HepG2 (cell line): Measurements from ENCODE around the gene NINL. TPM values are rescaled to one million over a fixed set of nuclear protein-coding genes. Genes with fewer than 3 reads are reported as not detected.

ENCODE experiments used
- EHMT2 ChIP-seq: fragments of 200-600 bp; sonication (generic); IDR thresholded peaks from 2 replicates; pipeline ENCODE4 v1.7.0; 2017; ENCODE audit warnings: antibody characterized with exemption, low read depth, low read length, borderline replicate concordance
- HDAC6 ChIP-seq: fragments of 200-600 bp; sonication (generic); IDR thresholded peaks from 2 replicates; pipeline ENCODE4 v1.7.0; 2017; ENCODE audit warnings: mild to moderate bottlenecking, antibody characterized with exemption, low read length, low read depth
- IRF2 ChIP-seq: IDR thresholded peaks from 2 replicates; pipeline ENCODE4 v1.6.1; 2018; ENCODE audit warnings: missing genetic modification reagents, missing compliant biosample characterization
- MEIS1 ChIP-seq: sonication (generic); formaldehyde crosslinking; IDR thresholded peaks from 2 replicates; pipeline ENCODE4 v1.9.0; 2021; ENCODE audit warnings: mild to moderate bottlenecking, missing genetic modification reagents, moderate library complexity, borderline replicate concordance
- NFE2L2 ChIP-seq: fragments of 150-350 bp; IDR thresholded peaks from 2 replicates; pipeline ENCODE4 v1.6.1; 2014; ENCODE audit warnings: low read length
- NR2F6 ChIP-seq, 2 experiments: IDR thresholded peaks; 2 replicates each; pipeline ENCODE4 v1.6.1; 2016; ENCODE audit warnings: antibody characterized with exemption in 1 of 2, mild to moderate bottlenecking in 1 of 2
- PHF20 ChIP-seq: sonication (generic); formaldehyde crosslinking; IDR thresholded peaks from 2 replicates; pipeline ENCODE4 v1.5.0; 2020; ENCODE audit warnings: mild to moderate bottlenecking, missing genetic modification reagents
- PHF8 ChIP-seq: sonication (generic); formaldehyde crosslinking; IDR thresholded peaks from 2 replicates; pipeline ENCODE4 v1.5.0; 2020; ENCODE audit warnings: missing genetic modification reagents
- SSRP1 ChIP-seq: IDR thresholded peaks from 2 replicates; pipeline ENCODE4 v1.6.1; 2016; ENCODE audit warnings: control low read depth
- STAT5B ChIP-seq: sonication (generic); formaldehyde crosslinking; IDR thresholded peaks from 2 replicates; pipeline ENCODE4 v1.4.0; 2020; ENCODE audit warnings: missing genetic modification reagents
- ZBTB7B ChIP-seq: sonication (generic); formaldehyde crosslinking; IDR thresholded peaks from 2 replicates; pipeline ENCODE4 v1.4.0; 2020; ENCODE audit warnings: missing genetic modification reagents
- ZFP1 ChIP-seq: IDR thresholded peaks from 2 replicates; pipeline ENCODE4 v1.6.1; 2016
- ZNF205 ChIP-seq: IDR thresholded peaks from 2 replicates; pipeline ENCODE4 v1.6.1; 2018; ENCODE audit warnings: missing biosample characterization, missing genetic modification reagents
- ZNF317 ChIP-seq: sonication (generic); formaldehyde crosslinking; IDR thresholded peaks from 2 replicates; pipeline ENCODE4 v1.5.0; 2020; ENCODE audit warnings: mild to moderate bottlenecking, missing genetic modification reagents
- ZNF350 ChIP-seq: sonication (generic); formaldehyde crosslinking; IDR thresholded peaks from 2 replicates; pipeline ENCODE4 v1.4.0; 2020; ENCODE audit warnings: mild to moderate bottlenecking, low read depth, missing genetic modification reagents, borderline replicate concordance
- ZNF543 ChIP-seq: sonication (generic); formaldehyde crosslinking; IDR thresholded peaks from 2 replicates; pipeline ENCODE4 v1.4.0; 2020; ENCODE audit warnings: mild to moderate bottlenecking, missing genetic modification reagents
- ZSCAN31 ChIP-seq: sonication (generic); formaldehyde crosslinking; IDR thresholded peaks from 2 replicates; pipeline ENCODE4 v1.5.0; 2020; ENCODE audit warnings: low read depth, mild to moderate bottlenecking, missing genetic modification reagents
- polyA plus RNA-seq, 8 experiments: library from polyadenylated mRNA; depleted of rRNA in 3 of 8; stranded (reverse) in 7 of 8; unstranded in 1 of 8; fragments of >200 nt; fragmentation: Illumina TruSeq in 4 of 8; extraction: Trizol in 4 of 8; gene quantifications; 2 replicates each; pipeline versions ENCODE4 v1.2.1 to v1.2.3, GENCODE V29; 2011 to 2016; ENCODE audit warnings: low read depth in 4 of 8, missing spikeins in 1 of 8, mixed read lengths in 1 of 8; ENCODE audit not compliant: insufficient read depth in 1 of 8
- total RNA-seq, 5 experiments: library from RNA; depleted of rRNA; stranded (reverse); fragments of >200 nt; fragmentation: Illumina TruSeq; extraction: Trizol; gene quantifications; 2 replicates each; pipeline ENCODE4 v1.2.3, GENCODE V29; 2016; ENCODE audit warnings: low read depth in 1 of 5
- TF ChIP-seq, protein P1 (sequence below): sonication (generic); formaldehyde crosslinking; IDR thresholded peaks from 2 replicates; pipeline ENCODE4 v1.4.0; 2020; ENCODE audit warnings: mild to moderate bottlenecking, missing genetic modification reagents
- TF ChIP-seq, protein P2 (sequence below): sonication (generic); formaldehyde crosslinking; IDR thresholded peaks from 2 replicates; pipeline ENCODE4 v1.4.0; 2020; ENCODE audit warnings: mild to moderate bottlenecking, missing genetic modification reagents
- TF ChIP-seq, protein P3 (sequence below): sonication (generic); formaldehyde crosslinking; IDR thresholded peaks from 2 replicates; pipeline ENCODE4 v1.5.0; 2020; ENCODE audit warnings: missing genetic modification reagents, mild to moderate bottlenecking, borderline replicate concordance
- TF ChIP-seq, protein P4 (sequence below): sonication (generic); formaldehyde crosslinking; IDR thresholded peaks from 2 replicates; pipeline ENCODE4 v1.5.0; 2020; ENCODE audit warnings: missing genetic modification reagents, mild to moderate bottlenecking, borderline replicate concordance
- TF ChIP-seq, protein P5 (sequence below): sonication (generic); formaldehyde crosslinking; IDR thresholded peaks from 2 replicates; pipeline ENCODE4 v1.8.0; 2022; ENCODE audit warnings: mild to moderate bottlenecking, missing genetic modification reagents, borderline replicate concordance

NINL gene
- total and polyA plus RNA-seq, 2 of the 13 experiments (the other 11 are each of a cell fraction or from before 2014, with no cell fraction given) = 32.3 to 34.3 TPM

DNA sequence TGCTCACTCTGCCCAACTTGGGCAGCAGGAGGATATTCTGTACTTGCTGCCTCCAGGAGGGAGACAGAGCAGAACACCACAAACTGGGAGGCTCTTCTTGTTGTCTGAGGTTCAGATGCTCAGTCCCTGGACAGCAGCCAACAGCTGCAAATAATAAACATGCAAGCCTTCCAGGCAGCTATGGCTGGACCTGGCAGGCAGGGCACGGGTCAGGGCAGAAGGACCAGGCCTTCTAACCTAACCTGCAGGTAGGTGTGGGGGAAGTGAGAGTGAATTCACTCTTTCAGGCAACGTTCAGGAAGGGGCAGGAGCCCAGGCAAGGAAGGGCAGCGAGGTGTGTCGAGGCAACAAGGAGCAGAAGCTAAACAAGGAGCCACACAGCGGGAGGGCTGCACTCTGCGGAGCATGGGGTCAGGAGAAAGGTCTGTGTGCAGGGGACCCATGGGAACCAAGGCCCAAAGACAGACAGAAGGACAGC, 31.5 kb downstream of the NINL start (continued):
- TF ChIP-seq STAT5B (CRISPR knock-in tag) (no peak), ZFP1 (CRISPR knock-in tag) (no peak), PHF20 (CRISPR knock-in tag) (no peak), ZBTB7B (CRISPR knock-in tag) (no peak), SSRP1 (CRISPR knock-in tag) (no peak), NFE2L2 (no peak), HDAC6 (no peak), PHF8 (CRISPR knock-in tag) (no peak), NR2F6 (IDR thresholded peaks at IDR 0.05) (no peak), NR2F6 (CRISPR knock-in tag; IDR thresholded peaks at IDR 0.05) (0 out of 2 replicates have a peak, but pooled peaks have one; percentile 41), ZNF350 (CRISPR knock-in tag) (no peak), ZNF205 (CRISPR knock-in tag) (no peak), IRF2 (CRISPR knock-in tag) (no peak), EHMT2 (no peak), ZSCAN31 (CRISPR knock-in tag) (no peak), MEIS1 (CRISPR knock-in tag) (no peak), ZNF543 (CRISPR knock-in tag) (no peak), ZNF317 (CRISPR knock-in tag) (no peak)
- TF ChIP-seq, protein P1, sequence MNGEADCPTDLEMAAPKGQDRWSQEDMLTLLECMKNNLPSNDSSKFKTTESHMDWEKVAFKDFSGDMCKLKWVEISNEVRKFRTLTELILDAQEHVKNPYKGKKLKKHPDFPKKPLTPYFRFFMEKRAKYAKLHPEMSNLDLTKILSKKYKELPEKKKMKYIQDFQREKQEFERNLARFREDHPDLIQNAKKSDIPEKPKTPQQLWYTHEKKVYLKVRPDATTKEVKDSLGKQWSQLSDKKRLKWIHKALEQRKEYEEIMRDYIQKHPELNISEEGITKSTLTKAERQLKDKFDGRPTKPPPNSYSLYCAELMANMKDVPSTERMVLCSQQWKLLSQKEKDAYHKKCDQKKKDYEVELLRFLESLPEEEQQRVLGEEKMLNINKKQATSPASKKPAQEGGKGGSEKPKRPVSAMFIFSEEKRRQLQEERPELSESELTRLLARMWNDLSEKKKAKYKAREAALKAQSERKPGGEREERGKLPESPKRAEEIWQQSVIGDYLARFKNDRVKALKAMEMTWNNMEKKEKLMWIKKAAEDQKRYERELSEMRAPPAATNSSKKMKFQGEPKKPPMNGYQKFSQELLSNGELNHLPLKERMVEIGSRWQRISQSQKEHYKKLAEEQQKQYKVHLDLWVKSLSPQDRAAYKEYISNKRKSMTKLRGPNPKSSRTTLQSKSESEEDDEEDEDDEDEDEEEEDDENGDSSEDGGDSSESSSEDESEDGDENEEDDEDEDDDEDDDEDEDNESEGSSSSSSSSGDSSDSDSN (CRISPR knock-in tag) = peak; percentile 46; the same call in 1 of the 2 replicates
- TF ChIP-seq, protein P2, sequence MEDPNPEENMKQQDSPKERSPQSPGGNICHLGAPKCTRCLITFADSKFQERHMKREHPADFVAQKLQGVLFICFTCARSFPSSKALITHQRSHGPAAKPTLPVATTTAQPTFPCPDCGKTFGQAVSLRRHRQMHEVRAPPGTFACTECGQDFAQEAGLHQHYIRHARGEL (CRISPR knock-in tag) = 0 out of 2 replicates have a peak, but pooled peaks have one; percentile 28
- TF ChIP-seq, protein P3, sequence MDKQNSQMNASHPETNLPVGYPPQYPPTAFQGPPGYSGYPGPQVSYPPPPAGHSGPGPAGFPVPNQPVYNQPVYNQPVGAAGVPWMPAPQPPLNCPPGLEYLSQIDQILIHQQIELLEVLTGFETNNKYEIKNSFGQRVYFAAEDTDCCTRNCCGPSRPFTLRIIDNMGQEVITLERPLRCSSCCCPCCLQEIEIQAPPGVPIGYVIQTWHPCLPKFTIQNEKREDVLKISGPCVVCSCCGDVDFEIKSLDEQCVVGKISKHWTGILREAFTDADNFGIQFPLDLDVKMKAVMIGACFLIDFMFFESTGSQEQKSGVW = no peak
- TF ChIP-seq, protein P4, sequence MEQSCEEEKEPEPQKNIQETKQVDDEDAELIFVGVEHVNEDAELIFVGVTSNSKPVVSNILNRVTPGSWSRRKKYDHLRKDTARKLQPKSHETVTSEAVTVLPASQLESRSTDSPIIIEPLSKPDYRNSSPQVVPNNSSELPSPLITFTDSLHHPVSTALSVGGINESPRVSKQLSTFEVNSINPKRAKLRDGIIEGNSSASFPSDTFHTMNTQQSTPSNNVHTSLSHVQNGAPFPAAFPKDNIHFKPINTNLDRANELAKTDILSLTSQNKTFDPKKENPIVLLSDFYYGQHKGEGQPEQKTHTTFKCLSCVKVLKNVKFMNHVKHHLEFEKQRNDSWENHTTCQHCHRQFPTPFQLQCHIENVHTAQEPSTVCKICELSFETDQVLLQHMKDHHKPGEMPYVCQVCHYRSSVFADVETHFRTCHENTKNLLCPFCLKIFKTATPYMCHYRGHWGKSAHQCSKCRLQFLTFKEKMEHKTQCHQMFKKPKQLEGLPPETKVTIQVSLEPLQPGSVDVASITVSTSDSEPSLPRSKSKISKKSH = no peak
- TF ChIP-seq, protein P5, sequence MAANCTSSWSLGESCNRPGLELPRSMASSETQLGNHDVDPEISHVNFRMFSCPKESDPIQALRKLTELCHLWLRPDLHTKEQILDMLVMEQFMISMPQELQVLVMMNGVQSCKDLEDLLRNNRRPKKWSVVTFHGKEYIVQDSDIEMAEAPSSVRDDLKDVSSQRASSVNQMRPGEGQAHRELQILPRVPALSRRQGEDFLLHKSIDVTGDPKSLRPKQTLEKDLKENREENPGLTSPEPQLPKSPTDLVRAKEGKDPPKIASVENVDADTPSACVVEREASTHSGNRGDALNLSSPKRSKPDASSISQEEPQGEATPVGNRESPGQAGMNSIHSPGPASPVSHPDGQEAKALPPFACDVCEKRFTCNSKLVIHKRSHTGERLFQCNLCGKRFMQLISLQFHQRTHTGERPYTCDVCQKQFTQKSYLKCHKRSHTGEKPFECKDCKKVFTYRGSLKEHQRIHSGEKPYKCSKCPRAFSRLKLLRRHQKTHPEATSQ = no peak
